Measurements from ENCODE around the gene EEF1E1.

Gene EEF1E1

GRCh38 chr6:8087870-8088754, 14.2 kb downstream of the EEF1E1 start:
- no peak for DNase-seq

GRCh38 chr6:8086755-8087306, 15.5 kb downstream of the EEF1E1 start:
- no peak for DNase-seq

- DNase-seq = no peak
Measured at GRCh38 chr6:8085053-8085511, 17.3 kb downstream of the EEF1E1 start.

DNA sequence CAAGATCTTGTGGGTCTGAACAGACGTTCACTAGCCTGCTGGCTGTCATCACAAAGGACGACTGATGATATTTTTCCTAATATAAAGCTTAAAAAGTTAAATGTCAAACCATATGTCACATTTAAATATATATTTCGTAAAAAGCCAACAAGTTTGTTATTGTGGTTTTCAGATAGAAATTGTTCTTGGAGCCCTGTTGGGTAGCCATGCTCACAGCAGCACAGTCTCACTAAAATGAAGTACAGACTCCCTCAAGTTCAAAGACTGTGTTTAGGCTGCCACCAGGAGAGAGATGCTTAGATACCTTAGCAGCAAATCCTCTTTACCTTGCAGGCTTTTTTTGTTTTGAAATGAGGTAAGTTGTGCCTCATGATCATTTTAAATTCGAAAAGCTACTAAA, 17.8 kb downstream of the EEF1E1 start:
- DNase-seq = no peak

GRCh38 chr6:8082954-8083858, 19.1 kb downstream of the EEF1E1 start:
- DNase-seq = no peak

- DNase-seq = no peak
Measured at GRCh38 chr6:8082572-8082953, 19.8 kb downstream of the EEF1E1 start.

GRCh38 chr6:8080362-8081151, 21.8 kb downstream of the EEF1E1 start:
- DNase-seq = no peak

GRCh38 chr6:8079126-8079525, 23.2 kb downstream of the EEF1E1 start:
- DNase-seq = no peak

DNA sequence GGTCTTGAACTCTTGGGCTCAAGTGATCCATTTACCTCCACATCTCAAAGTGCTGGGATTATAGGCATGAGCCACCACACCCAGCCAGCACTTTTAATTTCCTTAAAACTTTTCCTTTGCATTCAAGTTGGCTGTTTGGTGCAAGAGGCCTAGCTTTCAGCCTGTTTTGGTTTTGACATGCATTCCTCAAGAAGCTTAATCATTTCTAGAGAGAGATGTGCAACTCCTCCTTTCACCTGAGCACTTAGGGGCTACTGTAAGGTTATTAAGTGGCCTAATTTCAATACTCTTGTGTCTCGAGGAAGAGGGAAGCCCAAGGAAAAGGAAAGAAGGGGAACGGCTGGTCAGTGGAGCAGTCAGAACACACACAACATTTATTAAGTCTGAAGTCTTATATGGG, 24.4 kb downstream of the EEF1E1 start:
- no peak for DNase-seq

DNA sequence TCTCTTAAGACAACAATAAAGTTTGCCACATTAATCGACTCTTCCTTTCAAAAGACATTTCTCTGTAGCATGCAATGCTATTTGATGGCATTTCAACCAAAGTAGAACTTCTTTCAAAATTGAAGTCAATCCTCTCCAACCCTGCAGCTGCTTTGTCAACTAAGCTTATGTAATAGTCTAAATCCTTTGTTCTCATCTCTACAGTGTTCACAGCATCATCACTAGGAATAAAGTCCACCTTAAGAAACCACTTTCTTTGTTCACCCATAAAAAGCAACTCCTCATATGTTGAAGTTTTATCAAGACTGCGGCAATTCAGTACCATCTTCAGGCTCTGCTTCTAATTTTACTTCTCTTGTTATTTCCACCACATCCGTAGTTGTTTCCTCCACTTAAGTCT, 26.6 kb downstream of the EEF1E1 start:
- DNase-seq = no peak

- DNase-seq = no peak
Measured at GRCh38 chr6:8075185-8075584, 27.2 kb downstream of the EEF1E1 start.

DNA sequence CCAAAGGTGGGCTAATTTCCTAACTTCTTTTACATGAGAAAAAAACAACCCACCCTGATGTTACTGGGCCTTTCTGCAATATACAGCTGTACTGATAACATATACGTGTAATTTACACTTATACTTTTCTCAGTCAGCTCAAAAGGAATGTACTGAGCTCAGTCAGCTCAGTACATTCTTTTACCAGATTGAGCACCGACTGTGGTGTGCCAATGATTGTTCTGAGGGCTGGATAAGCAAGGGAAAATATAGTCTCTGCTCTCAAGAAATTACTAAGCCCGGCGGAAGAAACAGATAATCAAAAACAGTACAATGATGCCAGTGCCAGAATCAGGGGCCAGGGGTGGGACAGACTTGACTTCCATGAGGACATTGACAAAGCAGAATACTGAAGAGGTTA, 28.1 kb downstream of the EEF1E1 start:
- DNase-seq = no peak

- no peak for DNase-seq
Measured at GRCh38 chr6:8073758-8074157, 28.6 kb downstream of the EEF1E1 start.

DNA sequence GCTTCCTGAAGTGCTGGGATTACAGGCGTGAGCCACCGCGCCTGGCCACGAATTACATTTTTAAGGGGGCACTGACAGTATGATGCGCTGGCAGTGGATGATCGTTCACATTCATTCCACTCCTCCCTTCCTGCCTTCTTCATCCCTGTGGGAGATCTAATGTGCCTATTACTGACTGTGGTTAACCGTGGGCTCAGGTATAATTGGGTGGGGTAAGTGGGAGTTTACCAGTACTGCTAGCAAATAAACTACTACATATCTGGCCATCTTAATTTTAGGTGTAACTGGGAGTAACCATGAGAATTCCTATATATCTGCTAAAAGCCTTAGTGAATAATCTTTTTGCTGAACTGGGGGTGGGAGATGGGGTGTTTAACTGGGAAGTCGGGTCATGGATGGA, 31.6 kb downstream of the EEF1E1 start:
- DNase-seq = no peak

DNA sequence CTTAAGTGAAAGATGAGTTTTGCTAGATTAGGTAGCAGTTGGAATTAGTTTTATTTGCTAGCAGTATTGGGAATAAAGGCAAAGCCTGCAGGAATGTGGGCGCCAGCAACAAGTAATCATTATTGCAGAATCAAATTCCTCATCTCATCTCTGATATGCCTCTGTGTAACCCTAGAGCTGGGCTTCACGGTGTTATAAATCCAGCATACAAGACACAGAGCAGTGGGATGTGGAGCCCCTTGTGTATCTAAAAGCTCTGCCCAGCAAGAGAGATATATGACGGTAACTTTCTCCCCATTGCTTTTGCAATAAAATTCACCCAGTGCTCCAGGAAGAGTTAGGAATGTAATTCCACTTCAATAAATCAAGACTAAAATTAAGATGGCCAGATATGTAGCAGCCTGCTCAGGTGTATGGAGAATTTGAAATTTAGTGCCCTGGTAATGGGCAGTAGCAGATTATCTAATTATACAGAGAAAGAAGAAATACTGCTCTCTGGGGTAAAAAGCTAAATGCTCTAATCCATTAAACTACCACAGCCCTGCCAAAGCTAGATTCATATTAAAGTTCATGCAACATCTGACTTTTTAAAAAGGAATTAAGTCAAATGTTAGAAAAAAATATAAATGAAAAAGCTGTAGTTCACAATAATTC, 32.6 kb downstream of the EEF1E1 start:
- DNase-seq = no peak

DNA sequence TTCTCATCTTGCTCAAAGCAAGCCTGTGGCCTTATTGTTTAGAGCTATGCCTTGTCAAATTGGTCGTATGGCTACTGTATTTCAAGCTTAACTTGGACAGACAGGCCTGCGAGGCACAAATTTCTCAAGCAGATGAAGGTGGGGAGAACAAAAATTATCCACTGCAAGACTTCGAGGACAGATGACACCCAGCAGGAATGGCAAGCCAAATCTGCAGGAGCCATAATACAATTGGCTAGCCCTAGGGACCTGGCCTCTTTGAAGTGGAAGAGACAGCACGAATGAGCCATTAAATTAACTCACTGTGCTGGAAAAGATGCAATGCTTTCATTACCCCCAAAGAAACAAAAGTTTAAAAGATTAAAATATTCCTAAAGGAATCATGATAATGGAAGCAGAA, 33.2 kb downstream of the EEF1E1 start:
- DNase-seq = no peak

DNA sequence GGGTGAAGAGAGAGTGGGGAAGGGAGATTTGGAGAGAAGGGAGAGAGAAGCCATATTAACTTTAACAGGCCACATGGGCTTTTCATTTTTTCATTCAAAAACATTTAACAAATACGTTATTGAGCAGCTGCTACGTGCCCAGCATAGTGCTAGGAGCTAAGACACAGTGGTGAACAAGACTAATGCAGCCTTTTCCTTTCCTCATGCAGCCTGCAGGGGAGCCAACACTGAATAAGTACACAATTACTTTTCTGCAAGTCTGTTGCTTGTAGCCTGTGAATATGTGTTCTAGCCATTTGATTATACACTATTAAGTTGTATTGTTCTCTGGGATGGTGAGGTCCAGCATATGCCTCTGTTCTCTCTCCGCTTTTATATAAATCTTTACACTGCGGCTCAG, 36.2 kb downstream of the EEF1E1 start:
- DNase-seq = no peak

DNA sequence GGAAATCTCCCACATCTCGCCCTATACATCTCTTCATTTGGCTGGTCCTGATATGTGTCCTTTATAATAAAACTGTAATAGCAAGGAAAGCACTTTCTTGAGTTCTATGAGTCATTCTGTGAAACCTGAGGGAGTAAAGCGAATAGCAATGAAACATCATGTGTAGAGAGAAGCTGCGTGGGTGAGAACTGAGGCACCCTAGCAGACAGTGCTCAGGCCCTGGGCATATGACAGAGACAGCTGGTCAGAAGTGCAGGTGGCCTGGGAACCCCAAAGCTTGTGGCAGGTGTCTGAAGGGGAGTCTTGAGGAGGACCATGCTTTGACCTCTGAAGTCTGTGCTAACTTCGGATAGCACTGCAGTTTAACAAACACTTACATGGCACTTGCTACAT, 36.8 kb downstream of the EEF1E1 start:
- no peak for DNase-seq

DNA sequence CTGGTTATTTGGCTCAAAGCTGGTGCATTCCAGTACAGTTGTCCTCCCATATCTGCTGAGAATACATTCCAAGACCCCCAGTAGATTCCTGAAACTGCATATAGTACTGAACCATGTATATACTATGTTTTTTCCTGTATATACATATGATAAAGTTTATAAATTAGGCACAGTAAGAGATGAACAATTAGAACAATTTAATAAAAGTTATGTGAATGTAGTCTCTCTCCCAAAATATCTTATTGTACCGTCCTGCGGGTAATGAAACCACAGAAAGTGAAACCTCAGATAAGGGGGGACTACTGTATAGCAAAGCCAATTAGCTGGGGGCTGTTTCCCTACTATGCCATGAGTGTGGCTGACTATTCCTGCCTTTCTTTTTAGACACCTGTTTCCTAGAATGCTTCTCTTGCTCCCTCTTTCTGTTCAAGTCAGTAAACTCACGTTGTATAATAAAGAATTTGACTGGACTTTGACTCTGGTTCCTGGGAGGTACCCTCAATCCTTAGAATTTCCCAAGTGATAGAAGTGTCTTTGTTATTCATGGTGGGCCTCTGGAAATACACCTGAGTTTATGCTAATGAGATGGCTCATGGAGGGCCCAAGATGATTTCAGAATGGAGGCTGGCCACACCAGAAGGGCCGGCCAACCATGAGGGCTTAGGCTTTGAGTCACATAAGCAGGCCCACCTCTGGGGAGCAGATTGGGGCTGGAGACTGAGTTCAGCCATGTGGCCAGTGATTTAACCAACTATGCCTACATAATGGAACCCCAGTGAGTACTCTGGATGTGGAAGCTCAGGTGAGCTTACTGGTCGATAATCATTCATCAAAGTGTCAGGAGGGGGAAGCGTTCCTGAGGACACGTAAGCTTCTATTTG, 37.5 kb downstream of the EEF1E1 start:
- DNase-seq = no peak

- DNase-seq = peak; percentile 92
Measured at GRCh38 chr6:8063761-8064637, 38.3 kb downstream of the EEF1E1 start, which contains the start of gene BLOC1S5. Gene BLOC1S5, minus strand, starts transcription at chr6:8064389. Its CDS starts 13 bp downstream, at chr6:8064376.
